ENCODE results near the gene KCNE1. TPM values are rescaled to one million over a fixed set of nuclear protein-coding genes. Genes with fewer than 3 reads are reported as not detected.

KCNE1 gene
- total RNA-seq, 1 experiment from 2014 or later = not detected

DNA sequence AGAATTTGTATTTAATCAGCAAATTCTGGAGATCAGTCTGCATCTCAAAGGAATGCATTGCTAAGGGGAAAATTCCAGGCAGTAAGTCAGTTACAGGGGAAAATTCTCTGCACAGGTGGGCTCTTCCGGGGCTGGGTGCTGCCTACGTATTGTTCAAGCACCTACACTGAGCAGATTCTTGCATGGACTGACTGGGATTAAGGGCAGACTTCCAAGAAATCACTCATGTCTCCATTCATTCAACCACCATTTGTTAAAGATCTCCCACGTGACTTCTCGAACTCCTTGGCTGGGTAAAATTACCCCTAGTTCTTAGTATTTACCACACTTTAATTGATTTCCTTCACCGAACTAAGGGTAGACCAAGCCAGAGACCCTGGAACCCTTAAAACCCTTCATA, 28.2 kb upstream of the KCNE1 start:
- in situ Hi-C loops (cut with HindIII; ENCODE audit: low pct_unique_long_range_greater_than_20kb, low sequenced_read_pairs) = no loop called here
- DNase-seq (ENCODE audit: low read depth) = no peak

DNA sequence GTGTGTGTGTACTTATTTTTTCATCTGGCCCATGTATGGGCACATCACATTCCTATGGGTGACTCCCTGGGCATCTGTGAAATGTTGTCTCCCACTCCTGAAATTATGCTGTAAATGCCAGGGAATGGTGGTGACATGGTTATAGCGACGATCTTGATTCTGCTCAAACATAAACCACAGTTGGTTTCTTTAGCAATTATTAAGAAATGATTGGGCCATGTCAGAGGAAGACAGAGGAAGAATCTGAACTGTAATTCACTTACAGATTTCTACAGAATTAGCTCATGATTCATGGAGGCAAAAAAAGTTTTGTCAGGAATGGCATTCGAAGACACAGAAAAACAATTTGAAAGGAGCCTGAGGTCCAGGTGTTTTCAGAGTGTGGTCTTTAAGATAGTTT, 25.8 kb upstream of the KCNE1 start:
- in situ Hi-C loops (cut with HindIII; ENCODE audit: low pct_unique_long_range_greater_than_20kb, low sequenced_read_pairs) = no loop called here

DNA sequence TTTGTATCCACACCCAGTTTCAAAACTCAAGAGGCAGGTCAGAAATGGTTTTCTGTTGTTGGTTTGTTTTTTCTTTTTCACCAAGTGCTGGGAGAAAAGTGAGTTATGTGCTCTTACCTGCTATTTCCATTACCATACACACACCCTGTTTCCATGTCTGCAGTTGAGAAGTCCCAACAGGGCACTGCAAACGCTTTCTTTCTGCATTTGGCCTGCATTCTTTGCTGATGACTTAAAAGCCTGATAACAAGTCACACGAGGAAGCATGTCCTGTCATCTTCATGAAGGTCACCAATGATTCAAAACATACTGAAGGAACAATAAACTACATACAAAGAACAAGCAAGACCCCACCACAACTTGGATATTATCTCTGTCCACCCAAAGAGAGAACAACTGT, 24.8 kb upstream of the KCNE1 start:
- DNase-seq (ENCODE audit: low read depth) = no peak
- in situ Hi-C loops (cut with HindIII; ENCODE audit: low pct_unique_long_range_greater_than_20kb, low sequenced_read_pairs) = no loop called here

More for the DNA sequence above, 25.8 kb upstream of the KCNE1 start:
- no peak for DNase-seq (ENCODE audit: low read depth)

DNA sequence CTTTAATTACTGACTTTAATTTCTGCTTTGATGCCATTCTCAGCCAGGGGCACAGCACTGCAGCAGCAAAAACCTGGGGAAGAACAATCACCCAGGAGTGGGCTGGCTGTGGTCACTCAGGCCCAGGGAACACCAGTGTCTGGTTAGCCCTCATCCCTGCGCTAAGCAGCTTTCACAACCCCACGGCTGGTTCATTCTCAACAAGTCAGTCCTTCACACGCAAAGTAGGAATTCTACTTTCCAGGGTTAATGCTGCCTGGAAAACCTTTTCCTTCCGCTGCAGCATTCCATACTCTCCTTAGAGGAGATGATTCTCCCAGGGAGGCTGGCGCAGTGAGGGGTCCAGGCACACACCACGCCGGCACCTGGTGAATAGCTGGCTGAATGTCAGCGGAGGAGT, 24.3 kb upstream of the KCNE1 start:
- no peak for DNase-seq (ENCODE audit: low read depth)
- in situ Hi-C loops (cut with HindIII; ENCODE audit: low pct_unique_long_range_greater_than_20kb, low sequenced_read_pairs) = no loop called here

DNA sequence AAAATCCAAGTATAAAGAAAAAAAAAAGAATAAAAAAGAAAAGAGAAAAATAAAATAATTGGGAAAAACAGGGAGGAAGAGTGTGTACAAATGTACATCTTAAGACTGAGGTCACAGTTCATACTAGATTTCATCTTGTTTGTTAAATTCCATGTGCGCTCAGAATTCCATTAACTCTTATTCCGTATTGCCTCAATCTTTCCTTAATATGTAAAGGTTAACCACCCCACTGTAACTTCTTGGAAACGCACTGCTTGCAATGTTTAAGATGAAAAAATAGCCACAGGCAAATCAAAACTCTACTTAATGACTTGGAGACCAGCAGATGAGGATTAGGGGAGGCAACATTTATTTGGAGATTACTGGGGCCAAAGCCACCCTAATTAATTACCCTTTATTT, 23.9 kb upstream of the KCNE1 start:
- DNase-seq (ENCODE audit: low read depth) = no peak
- in situ Hi-C loops (cut with HindIII; ENCODE audit: low pct_unique_long_range_greater_than_20kb, low sequenced_read_pairs) = no loop called here

DNA sequence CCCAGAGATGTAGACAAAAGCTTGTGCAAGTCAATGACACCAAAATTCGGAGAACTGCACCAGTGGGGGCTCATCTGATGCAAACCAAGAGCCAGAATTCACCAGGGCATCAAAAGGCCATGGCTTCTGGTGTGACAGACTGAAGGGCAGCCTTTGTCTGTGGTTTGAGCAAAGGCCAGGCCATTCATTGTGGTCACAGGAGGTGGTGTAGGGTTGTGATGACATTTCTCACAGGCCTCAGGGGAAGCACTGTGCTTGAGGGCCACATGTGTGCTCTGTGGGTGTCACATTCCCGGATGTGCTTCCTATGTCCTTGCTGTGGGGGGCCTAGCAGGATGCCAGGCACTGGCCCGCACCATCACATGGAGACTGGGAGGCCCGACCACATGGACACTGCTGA, 22.5 kb upstream of the KCNE1 start:
- no peak for DNase-seq (ENCODE audit: low read depth)
- in situ Hi-C loops (cut with HindIII; ENCODE audit: low pct_unique_long_range_greater_than_20kb, low sequenced_read_pairs) = no loop called here

DNA sequence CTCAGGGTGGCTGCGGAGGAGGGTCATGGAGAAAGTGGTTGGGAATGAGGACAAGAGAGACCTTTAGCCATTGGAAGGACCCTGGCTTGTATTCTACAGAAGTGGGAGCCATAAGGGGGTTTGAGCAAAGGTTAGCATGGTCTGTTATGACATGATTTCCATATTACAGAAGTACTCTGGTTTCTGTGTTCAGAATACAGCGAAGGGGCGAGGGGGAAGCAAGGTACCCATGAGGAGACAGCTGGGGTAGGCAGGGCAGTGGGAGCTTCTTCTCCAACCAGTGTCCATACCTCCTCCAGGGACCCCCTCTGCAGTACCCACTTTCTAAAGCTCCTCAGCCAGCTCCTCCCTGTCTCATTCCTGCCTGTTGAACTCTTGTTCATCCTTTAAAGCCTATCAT, 21.9 kb upstream of the KCNE1 start:
- in situ Hi-C loops (cut with HindIII; ENCODE audit: low pct_unique_long_range_greater_than_20kb, low sequenced_read_pairs) = no loop called here
- no peak for DNase-seq (ENCODE audit: low read depth)

DNA sequence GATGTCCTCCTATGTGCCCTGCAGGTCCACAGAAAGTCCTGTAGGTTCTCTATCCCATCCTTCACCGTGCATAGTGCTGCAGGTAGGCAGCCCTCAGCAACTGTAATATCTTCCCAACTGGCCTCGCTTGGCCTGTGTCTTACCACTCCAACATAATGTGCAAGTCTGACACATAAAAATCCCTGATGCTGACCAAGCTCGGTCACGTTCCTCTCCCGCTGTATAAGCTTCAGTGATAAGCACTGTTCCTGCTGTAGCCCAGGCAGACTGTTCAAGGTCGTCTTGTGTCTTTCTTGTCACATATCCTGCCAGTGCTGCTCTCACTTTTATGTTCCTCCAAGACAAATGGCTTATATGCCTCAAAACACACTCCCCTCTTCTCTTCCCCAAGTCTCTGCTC, 19.4 kb upstream of the KCNE1 start:
- DNase-seq (ENCODE audit: low read depth) = no peak
- in situ Hi-C loops (cut with HindIII; ENCODE audit: low pct_unique_long_range_greater_than_20kb, low sequenced_read_pairs) = no loop called here

DNA sequence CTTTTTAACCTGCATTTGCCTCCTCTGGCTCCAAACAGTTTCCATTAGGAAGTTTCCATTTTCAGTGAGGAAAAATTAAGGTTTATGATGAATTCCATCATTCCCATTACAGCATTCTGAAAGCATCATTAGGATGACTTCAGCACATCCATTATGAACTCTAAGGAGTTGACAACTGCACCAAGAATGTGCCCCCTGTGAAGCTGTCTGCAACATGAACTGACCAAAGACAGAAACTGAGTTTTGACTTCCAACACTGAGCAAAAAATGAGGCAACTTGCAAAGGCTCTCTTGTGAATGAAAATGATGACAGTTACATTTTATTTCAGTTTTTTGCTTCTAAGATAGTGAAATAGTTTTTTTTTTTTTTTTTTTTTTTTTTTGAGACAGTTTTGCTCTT, 18.3 kb upstream of the KCNE1 start:
- DNase-seq (ENCODE audit: low read depth) = no peak
- in situ Hi-C loops (cut with HindIII; ENCODE audit: low pct_unique_long_range_greater_than_20kb, low sequenced_read_pairs) = no loop called here

DNA sequence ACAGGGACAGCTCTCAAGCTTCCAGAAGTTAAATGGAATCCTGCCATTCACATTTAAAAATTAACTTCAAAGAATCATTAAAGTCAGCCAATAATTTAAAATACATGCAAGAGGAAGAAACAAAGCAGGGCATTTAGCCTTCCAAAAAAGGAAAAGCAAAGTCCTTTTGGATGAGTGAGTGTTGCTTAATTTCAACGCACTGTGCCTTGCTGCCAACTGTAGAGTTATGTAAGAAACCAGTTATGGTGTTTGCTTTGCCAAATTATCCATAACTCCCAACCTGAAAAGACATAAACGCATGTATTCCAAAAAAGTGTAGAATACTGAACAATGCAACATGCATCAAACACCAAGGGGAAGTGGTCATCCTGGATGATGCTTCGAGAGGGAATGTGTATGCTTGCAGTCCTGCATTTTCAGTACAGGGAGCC, 16.1 kb upstream of the KCNE1 start:
- in situ Hi-C loops (cut with HindIII; ENCODE audit: low pct_unique_long_range_greater_than_20kb, low sequenced_read_pairs) = no loop called here
- no peak for DNase-seq (ENCODE audit: low read depth)

DNA sequence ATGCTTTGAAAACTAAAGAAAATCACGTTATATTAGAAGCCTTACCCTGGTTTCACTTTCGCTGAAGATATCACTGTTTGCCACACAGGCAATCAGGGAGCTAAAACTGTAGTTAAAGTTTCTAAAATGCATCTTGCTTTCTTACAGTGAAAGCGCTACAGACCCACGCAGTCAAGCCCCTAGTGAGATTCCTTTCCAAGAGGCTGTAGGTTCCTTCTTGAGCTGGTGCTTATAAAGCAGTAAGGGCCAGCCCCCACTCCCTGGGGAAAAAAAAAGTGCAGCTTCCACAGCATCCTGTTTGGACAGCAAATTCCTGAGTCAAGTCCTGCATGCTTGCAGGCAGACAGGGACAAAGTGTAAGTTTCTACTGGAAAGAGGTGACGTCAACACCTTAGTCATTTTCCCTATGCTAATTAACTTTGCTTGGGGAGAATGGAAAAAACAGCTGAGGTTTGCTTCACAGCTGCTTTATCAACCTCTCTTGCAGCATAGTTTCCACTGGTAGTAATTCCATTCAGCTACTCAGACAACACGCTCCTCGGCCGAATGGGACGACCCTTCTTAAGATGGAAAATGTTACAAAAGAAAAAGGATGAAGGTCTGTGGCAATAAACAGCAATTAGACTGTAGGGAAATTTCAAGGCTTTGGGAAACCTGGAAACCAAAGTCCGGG, 14.7 kb upstream of the KCNE1 start:
- in situ Hi-C loops (cut with HindIII; ENCODE audit: low pct_unique_long_range_greater_than_20kb, low sequenced_read_pairs) = no loop called here
- DNase-seq (ENCODE audit: low read depth) = peak; percentile 94

DNA sequence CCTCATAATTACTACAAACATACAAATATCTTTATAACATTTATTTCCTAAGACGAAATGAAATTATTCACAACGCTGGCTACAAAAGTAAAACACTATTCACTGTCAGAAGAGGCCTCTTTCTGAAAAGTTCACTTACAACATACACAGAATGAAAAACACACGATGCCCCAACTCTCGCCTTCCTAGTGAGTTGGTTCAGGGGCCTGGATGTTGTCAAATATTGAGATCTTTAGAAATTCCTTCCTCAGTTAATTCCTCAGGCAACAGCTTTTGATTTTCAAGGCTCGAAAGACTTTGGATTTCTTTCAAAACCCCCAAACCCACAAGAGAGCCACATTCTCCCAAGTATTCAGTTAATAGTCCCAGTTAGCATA, 14.2 kb upstream of the KCNE1 start:
- in situ Hi-C loops (cut with HindIII; ENCODE audit: low pct_unique_long_range_greater_than_20kb, low sequenced_read_pairs) = no loop called here
- DNase-seq (ENCODE audit: low read depth) = no peak

DNA sequence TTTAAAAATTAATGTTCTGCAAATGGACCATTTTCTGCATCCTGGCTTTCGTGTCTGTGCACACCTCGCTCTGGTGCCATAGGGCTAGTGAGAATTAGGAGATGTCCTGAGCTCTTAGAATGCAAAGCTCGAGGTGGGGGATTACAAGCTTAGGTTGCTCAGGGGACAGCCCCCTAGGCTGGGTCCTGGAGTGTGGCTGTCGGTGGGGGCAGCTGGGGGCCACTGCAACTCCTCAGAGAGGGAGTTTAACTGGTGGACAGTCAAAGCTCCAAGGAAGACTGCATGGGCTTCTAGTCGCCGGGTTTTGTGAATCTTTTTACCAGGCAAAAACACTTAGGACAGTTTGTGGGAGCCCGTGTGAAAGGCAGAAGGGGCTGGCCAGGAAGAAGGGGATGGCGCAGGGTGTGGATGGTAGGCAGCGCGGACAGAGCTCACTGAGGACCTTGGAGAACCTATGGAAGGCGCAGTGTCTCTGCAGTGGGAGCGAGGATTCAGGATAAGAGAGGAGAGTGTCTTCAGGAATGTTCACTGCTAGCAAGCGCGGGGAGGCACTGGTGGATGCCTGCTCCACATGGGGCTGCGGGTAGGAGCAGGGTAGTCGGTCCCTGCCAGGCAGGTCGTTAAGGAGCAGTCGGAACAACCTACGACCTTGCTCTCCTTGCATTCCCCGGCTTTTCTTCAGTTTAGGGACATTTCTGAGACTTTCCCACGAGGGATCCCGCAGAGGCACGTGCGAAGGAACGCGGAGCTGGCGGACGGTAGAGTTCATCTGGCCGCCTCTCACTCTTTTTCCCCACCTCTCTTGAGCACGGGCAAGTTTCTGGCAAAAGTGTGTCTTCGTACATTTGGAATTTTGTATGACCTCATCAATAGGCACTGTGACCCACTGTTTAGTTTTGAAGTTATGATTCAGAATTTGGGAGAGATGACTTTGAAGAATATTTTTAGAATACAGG, 12.9 kb upstream of the KCNE1 start:
- no peak for DNase-seq (ENCODE audit: low read depth)
- in situ Hi-C loops (cut with HindIII; ENCODE audit: low pct_unique_long_range_greater_than_20kb, low sequenced_read_pairs) = no loop called here

DNA sequence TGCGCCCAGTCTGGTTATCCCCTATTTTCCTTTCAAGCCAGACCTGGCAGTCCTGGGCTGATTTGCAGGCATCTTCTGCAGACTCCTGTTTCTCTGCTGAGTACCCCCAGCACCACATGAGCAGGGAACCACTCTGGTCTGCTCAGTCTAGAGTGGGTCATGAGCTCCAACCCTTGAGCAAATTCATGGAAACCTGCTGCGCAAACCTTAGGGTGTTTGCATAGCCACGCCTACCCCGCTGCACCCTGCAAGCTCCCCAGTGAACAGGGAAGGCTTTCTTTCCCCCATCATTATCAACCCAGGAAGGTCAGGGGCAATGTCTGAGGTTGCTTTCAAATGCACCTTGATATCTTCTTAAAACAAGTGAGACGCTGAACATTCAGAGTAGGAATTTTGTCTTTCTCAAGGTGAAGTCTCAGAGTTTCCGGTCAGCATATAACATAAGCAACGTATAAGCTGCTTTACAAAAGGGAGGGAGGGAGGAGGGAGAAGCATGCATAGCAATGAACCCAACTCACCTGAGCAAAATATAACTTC, 11.1 kb upstream of the KCNE1 start:
- in situ Hi-C loops (cut with HindIII; ENCODE audit: low pct_unique_long_range_greater_than_20kb, low sequenced_read_pairs) = no loop called here
- no peak for DNase-seq (ENCODE audit: low read depth)

DNA sequence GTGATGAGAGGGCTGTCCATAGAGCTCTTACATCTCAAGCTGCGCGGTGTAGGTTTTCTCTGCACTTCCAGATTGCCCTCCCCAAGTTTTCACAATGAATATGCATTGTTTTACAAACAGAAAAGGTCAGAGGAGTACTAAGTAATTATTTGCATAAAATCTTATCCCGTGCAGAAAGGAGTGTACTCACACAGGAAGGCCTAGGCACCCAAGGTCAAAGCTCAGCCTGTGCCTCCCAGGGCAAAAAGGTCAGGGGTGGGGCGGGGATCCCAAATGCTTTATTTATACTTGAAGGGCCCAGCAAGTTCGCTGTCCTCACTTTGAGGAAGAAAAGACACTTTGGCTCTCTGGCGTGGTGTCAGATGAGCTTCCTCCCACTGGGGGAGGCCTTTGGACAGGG, 10.3 kb upstream of the KCNE1 start:
- DNase-seq (ENCODE audit: low read depth) = no peak
- in situ Hi-C loops (cut with HindIII; ENCODE audit: low pct_unique_long_range_greater_than_20kb, low sequenced_read_pairs) = no loop called here

DNA sequence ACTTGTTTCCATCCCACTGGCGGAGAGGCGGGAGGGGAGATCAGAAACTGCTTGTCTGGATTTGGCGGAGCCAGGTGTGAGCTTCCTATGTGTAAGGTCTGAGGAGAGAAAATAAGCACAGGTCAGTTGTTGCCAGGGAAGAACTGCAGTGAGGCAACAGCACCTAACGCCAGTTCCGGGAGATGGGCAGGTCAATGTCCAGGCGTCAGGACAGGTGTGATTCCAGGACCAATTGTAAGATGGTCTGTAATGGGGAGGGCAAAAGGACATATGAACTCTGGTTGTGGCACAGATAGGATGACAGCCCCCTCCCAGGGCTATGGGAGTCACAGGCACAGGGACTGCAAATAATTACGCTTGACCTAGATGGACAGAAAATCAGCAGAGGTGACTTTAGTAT, 9.6 kb upstream of the KCNE1 start:
- in situ Hi-C loops (cut with HindIII; ENCODE audit: low pct_unique_long_range_greater_than_20kb, low sequenced_read_pairs) = no loop called here

DNA sequence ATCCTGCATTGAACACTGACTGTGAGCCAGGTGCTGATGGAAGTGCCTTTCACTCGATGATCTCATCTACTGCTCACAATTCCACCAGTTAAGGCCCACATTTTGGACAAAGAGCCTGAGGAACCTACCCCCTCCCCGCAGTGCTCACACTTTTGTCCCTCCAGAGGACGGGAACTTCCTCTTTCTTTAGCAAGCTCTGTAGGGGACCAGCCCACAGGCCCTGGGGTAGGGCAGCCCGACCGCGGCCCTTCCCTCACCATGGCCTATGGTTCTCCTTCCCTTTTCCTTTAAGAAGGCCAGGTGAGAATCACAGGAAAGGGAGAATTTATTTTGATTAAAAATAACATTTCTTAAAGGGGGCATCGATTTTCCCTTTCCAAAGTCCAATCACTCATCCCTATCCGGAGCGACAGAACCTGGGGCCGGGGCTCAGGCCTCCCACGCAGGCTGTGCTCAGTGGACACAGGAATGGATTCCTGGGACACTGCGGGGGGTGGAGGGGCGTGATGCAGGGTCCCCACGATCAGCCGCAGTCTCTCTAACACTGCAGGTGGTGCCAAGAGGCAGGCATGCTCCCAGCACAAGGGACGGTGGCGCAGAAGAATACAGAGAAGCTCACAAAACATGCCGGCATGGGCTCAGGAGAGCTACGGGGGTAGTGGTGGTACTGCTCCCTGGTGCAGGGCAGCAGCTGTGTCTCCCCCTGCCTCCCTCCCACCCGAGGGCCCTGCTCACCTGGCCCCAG, 8.9 kb upstream of the KCNE1 start:
- in situ Hi-C loops (cut with HindIII; ENCODE audit: low pct_unique_long_range_greater_than_20kb, low sequenced_read_pairs) = no loop called here
- DNase-seq (ENCODE audit: low read depth) = no peak

More for the DNA sequence above, 9.6 kb upstream of the KCNE1 start:
- DNase-seq (ENCODE audit: low read depth) = no peak

DNA sequence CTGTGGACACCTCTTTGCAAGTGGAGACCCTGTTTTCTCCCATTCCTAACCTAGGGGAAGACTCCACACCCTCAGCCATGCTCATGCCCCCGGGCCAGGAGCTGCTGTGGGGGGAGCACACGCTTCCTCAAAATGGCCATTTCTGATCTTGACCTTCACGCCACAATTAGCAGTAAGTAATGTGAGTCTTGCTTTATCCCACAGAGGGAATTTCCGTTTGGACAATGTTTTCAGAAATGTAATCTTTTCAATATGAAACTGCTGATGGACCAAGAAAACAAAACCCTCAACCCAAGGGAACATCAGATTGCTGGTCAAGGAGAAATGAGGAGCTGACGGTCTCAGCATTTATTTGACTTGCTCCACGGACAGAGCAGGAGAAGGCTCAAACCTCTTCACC, 8.3 kb upstream of the KCNE1 start:
- DNase-seq (ENCODE audit: low read depth) = no peak
- in situ Hi-C loops (cut with HindIII; ENCODE audit: low pct_unique_long_range_greater_than_20kb, low sequenced_read_pairs) = no loop called here

DNA sequence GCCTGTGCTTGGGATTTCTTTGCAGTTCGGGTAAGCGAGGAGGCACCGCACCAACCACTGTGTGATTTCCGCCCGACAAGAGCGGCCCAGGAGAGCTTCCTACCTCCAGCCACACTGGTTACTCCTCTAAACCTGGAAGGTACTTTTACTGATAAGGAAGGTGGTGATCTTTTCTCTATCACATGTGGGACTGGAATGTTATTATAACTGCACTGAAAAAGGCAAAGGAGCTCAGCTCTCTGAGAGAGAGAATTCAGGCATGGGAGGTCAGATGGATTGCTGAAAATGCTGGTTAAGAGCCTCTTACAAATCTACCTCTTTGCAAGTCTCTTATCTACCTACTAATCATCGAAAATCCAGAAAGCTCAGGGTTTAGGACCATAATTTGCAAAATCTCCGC, 7.7 kb upstream of the KCNE1 start:
- in situ Hi-C loops (cut with HindIII; ENCODE audit: low pct_unique_long_range_greater_than_20kb, low sequenced_read_pairs) = no loop called here
- no peak for DNase-seq (ENCODE audit: low read depth)

Measured in Caki2 (cell line).